CD14-positive monocyte (primary cell): ENCODE measurements around the gene TSPAN18. TPM values are rescaled to one million over a fixed set of nuclear protein-coding genes. Genes with fewer than 3 reads are reported as not detected.
A peak's percentile ranks its signal among the peaks of the same experiment; 100 is the strongest.

Source experiments
- DNase-seq, 3 donors: peaks; one replicate each; pipeline ENCODE4 v3.0.0-alpha.2; 2011 to 2022
- H2AFZ ChIP-seq: 2 replicates; pipeline ENCODE4 v1.6.0; 2012; ENCODE audit warnings: mild to moderate bottlenecking, low read depth, low read length, inconsistent platforms; ENCODE audit not compliant: insufficient read depth, poor library complexity, severe bottlenecking
- H3K27ac ChIP-seq, 2 donors: 1 replicate in 1 of 2; 2 replicates in 1 of 2; pipeline ENCODE4 v1.5.1; 2012 to 2013; ENCODE audit warnings: low read length in 2 of 2, control low read depth in 1 of 2, inconsistent platforms in 1 of 2, low read depth in 1 of 2, mild to moderate bottlenecking in 1 of 2
- H3K27me3 ChIP-seq, 2 donors: one replicate each; pipeline versions ENCODE4 v1.6.0 to v1.6.1; 2011 to 2013; ENCODE audit warnings: low read length in 2 of 2; ENCODE audit not compliant: control insufficient read depth in 2 of 2, insufficient read depth in 2 of 2
- H3K36me3 ChIP-seq, 2 donors: replicated peaks in 1 of 2; 1 replicate in 1 of 2; 2 replicates in 1 of 2; pipeline versions ENCODE4 v1.5.1 to v1.6.1; 2012 to 2013; ENCODE audit warnings: low read length in 2 of 2, control low read depth in 1 of 2, inconsistent platforms in 1 of 2, mild to moderate bottlenecking in 1 of 2; ENCODE audit not compliant: insufficient read depth in 2 of 2, control insufficient read depth in 1 of 2
- H3K4me1 ChIP-seq, 2 donors: 1 replicate in 1 of 2; 2 replicates in 1 of 2; pipeline versions ENCODE4 v1.5.1 to v1.6.1; 2012 to 2013; ENCODE audit warnings: low read length in 2 of 2, control low read depth in 1 of 2, inconsistent platforms in 1 of 2, mild to moderate bottlenecking in 1 of 2, moderate library complexity in 1 of 2; ENCODE audit not compliant: insufficient read depth in 2 of 2, control insufficient read depth in 1 of 2
- H3K4me2 ChIP-seq: replicated peaks from 2 replicates; pipeline ENCODE3; 2012; ENCODE audit warnings: low read length, moderate library complexity, mild to moderate bottlenecking; ENCODE audit not compliant: poor library complexity, severe bottlenecking; ENCODE audit errors: extremely low read depth
- H3K4me3 ChIP-seq, 3 experiments: fragments of 200-600 bp in 1 of 3; sonication (generic) in 1 of 3; replicated peaks in 1 of 3; 1 replicate in 2 of 3; 2 replicates in 1 of 3; pipeline ENCODE4 v1.5.1; 2011 to 2013; ENCODE audit warnings: low read length in 3 of 3, mild to moderate bottlenecking in 3 of 3, control low read depth in 2 of 3, low read depth in 2 of 3, inconsistent platforms in 1 of 3, moderate library complexity in 1 of 3
- H3K79me2 ChIP-seq: 2 replicates; pipeline ENCODE4 v1.6.0; 2012; ENCODE audit warnings: mild to moderate bottlenecking, control low read depth, inconsistent platforms, low read length, moderate library complexity; ENCODE audit not compliant: insufficient read depth
- H3K9ac ChIP-seq: 2 replicates; pipeline ENCODE4 v1.6.0; 2017; ENCODE audit warnings: low read length, mild to moderate bottlenecking; ENCODE audit not compliant: insufficient read depth, poor library complexity, severe bottlenecking
- H3K9me3 ChIP-seq, 2 donors: replicated peaks in 1 of 2; 1 replicate in 1 of 2; 2 replicates in 1 of 2; pipeline versions ENCODE4 v1.5.1 to v1.6.1; 2012 to 2013; ENCODE audit warnings: low read length in 2 of 2, control low read depth in 1 of 2; ENCODE audit not compliant: control insufficient read depth in 1 of 2, insufficient read depth in 1 of 2
- H4K20me1 ChIP-seq: 2 replicates; pipeline ENCODE4 v1.6.0; 2012; ENCODE audit warnings: mild to moderate bottlenecking, low read length, control low read depth, moderate library complexity; ENCODE audit not compliant: insufficient read depth
- H3K27ac Mint-ChIP-seq, 7 donors: one replicate each; pipeline ENCODE4 v1.8.0; 2020; ENCODE audit warnings: mild to moderate bottlenecking in 7 of 7, mixed read lengths in 7 of 7, moderate library complexity in 6 of 7, inconsistent platforms in 2 of 7
- H3K27me3 Mint-ChIP-seq, 3 donors: one replicate each; pipeline ENCODE4 v1.8.0; 2021 to 2022; ENCODE audit warnings: low read depth in 3 of 3, mild to moderate bottlenecking in 3 of 3, mixed read lengths in 3 of 3, moderate library complexity in 3 of 3, inconsistent platforms in 1 of 3
- H3K36me3 Mint-ChIP-seq, 2 donors: one replicate each; pipeline ENCODE4 v1.8.0; 2020; ENCODE audit warnings: mixed read lengths in 2 of 2, inconsistent platforms in 1 of 2, mild to moderate bottlenecking in 1 of 2
- H3K4me1 Mint-ChIP-seq: one replicate; pipeline ENCODE4 v1.8.0; 2020; ENCODE audit warnings: mild to moderate bottlenecking, mixed read lengths
- H3K4me3 Mint-ChIP-seq, 2 donors: one replicate each; pipeline ENCODE4 v1.8.0; 2020; ENCODE audit warnings: mild to moderate bottlenecking in 2 of 2, mixed read lengths in 2 of 2, moderate library complexity in 1 of 2
- H3K9me3 Mint-ChIP-seq, 7 donors: one replicate each; pipeline ENCODE4 v1.8.0; 2020 to 2022; ENCODE audit warnings: mixed read lengths in 7 of 7, mild to moderate bottlenecking in 6 of 7, moderate library complexity in 6 of 7, inconsistent platforms in 2 of 7
- CTCF ChIP-seq: fragments of 200-600 bp; IDR thresholded peaks from one replicate; pipeline ENCODE4 v1.8.0; 2022; ENCODE audit warnings: antibody characterized with exemption, mild to moderate bottlenecking
- WGBS: methylation state at CpG from one replicate; pipeline ENCODE4 v1.1.5; 2013; ENCODE audit warnings: missing lambda C conversion rate; ENCODE audit not compliant: insufficient coverage; 5-methylcytosine and 5-hydroxymethylcytosine counted together
- intact Hi-C, 2 donors: fragments of 100-400 bp; cut with micrococcal nuclease; formaldehyde crosslinking; loops; one replicate each; pipeline versions ENCODE4 v1.15.0 to v1.15.1; 2023
- polyA plus RNA-seq, 3 donors: library from polyadenylated mRNA; depleted of rRNA in 1 of 3; unstranded in 2 of 3; stranded (reverse) in 1 of 3; fragments of 300-500 nt in 2 of 3; fragments of >200 nt in 1 of 3; fragmentation: Illumina TruSeq in 2 of 3; gene quantifications; 1 replicate in 2 of 3; 2 replicates in 1 of 3; pipeline ENCODE4 v1.2.3, GENCODE V29; 2012 to 2021

TSPAN18 gene
- polyA plus RNA-seq, 3 donors = not detected

- Histone ChIP-seq H4K20me1 (no peaks in the 10 kb centered on the region), H3K27me3 (no peaks in the 10 kb centered on the region), H3K4me1 (peaks cover 10 to 13% of the 10 kb centered on the region in 2 donors), H3K9me3 (no peaks in the 10 kb centered on the region), H2AFZ (no peak overlapping the region), H3K27ac (no peak overlapping the region), H3K36me3 (no peaks in the 10 kb centered on the region), H3K9ac (no peak overlapping the region), H3K4me3 (no peak overlapping the region), H3K79me2 (no peaks in the 10 kb centered on the region), H3K4me2 (no peak overlapping the region)
- Mint-ChIP-seq H3K36me3 (no peaks in the 10 kb centered on the region), H3K27me3 (peaks cover 0 to 5% (median 3%) of the 10 kb centered on the region in 3 donors), H3K9me3 (peaks cover 0 to 1% (median 0%) of the 10 kb centered on the region in 7 donors), H3K27ac (no peak overlapping the region), H3K4me3 (no peak overlapping the region), H3K4me1 (peaks cover 6% of the 10 kb centered on the region)
- no peak for TF ChIP-seq CTCF
- intact Hi-C loops = no loop called here
- DNase-seq = no peak
- 87% methylated on average over 20 of the region's 24 CpGs for WGBS
These were observed 253.0 kb downstream of the TSPAN18 start for GRCh38 chr11:44979543-44980399.

GRCh38 chr11:44980533-44981427, 254.0 kb downstream of the TSPAN18 start:
- peaks cover 0 to 1% (median 0%) of the 10 kb centered on the region in 7 donors for H3K9me3 Mint-ChIP-seq
- Histone ChIP-seq H3K36me3 (no peaks in the 10 kb centered on the region), H3K27ac (no peak overlapping the region), H3K9me3 (no peaks in the 10 kb centered on the region), H3K79me2 (no peaks in the 10 kb centered on the region), H3K4me1 (peaks cover 10 to 13% of the 10 kb centered on the region in 2 donors), H4K20me1 (no peaks in the 10 kb centered on the region), H3K4me2 (no peak overlapping the region), H3K4me3 (no peak overlapping the region), H3K9ac (no peak overlapping the region), H2AFZ (peak overlapping the region; percentile 33), H3K27me3 (no peaks in the 10 kb centered on the region)
- no peak overlapping the region for H3K4me3 Mint-ChIP-seq
- intact Hi-C loops = no loop called here
- TF ChIP-seq CTCF = no peak
- H3K27me3 Mint-ChIP-seq = peaks cover 0 to 4% (median 3%) of the 10 kb centered on the region in 3 donors
- H3K4me1 Mint-ChIP-seq = peaks cover 6% of the 10 kb centered on the region
- H3K27ac Mint-ChIP-seq = no peak overlapping the region
- no peak for DNase-seq
- 55% methylated on average over 11 of the region's 15 CpGs for WGBS
- H3K36me3 Mint-ChIP-seq = no peaks in the 10 kb centered on the region
